HCT116 (cell line): ENCODE measurements around the gene HLA-DRA. TPM values are rescaled to one million over a fixed set of nuclear protein-coding genes. Genes with fewer than 3 reads are reported as not detected.

Experiments used
- ATAC-seq: fragments of 200-7000 bp; cut with Tn5 transposase; 2 replicates; pipeline ENCODE4 v1.9.1; 2020; ENCODE audit warnings: mild to moderate bottlenecking, moderate library complexity
- BruUV-seq: library from RNA; stranded (reverse); fragments of 400-500 nt; replicated peaks from 2 replicates; lab custom pipeline; 2021; lab: Mats Ljungman, UMichigan
- CTCF ChIA-PET: fragments of 300-600 bp; sonication (Branson Sonifier 250); formaldehyde crosslinking; loops from one replicate; lab custom pipeline; 2021; ENCODE audit warnings: antibody characterized with exemption; lab: Charles Lee
- POLR2A ChIA-PET: fragments of 300-600, 350-600 bp; sonication (Branson Sonifier 250); formaldehyde crosslinking; loops from one replicate; lab custom pipeline; 2021; ENCODE audit warnings: antibody characterized with exemption; lab: Charles Lee
- RAD21 ChIA-PET, 2 experiments: fragments of 300-600 bp; sonication (Branson Sonifier 250); formaldehyde crosslinking; loops; one replicate each; lab custom pipeline; 2023; ENCODE audit warnings: low total read pairs in 2 of 2; ENCODE audit not compliant: uncharacterized antibody in 2 of 2, unreplicated experiment in 2 of 2, low non-redundant PET in 1 of 2; lab: Charles Lee
- DNase-seq: peaks from one replicate; pipeline ENCODE4 v3.0.0-alpha.2; 2010; ENCODE audit warnings: low read depth, low spot score
- H2AFZ ChIP-seq: fragments of 200-600 bp; shearing (Covaris generic), sonication (generic); 2 replicates; pipeline ENCODE4 v1.6.1; 2017; ENCODE audit warnings: low read depth, mixed run types, mixed read lengths, antibody characterized with exemption, low read length; ENCODE audit not compliant: poor library complexity, severe bottlenecking
- H3K27ac ChIP-seq: 2 replicates; pipeline ENCODE4 v1.5.1; 2012; ENCODE audit warnings: low read depth, low read length
- H3K27me3 ChIP-seq: fragments of 200-600 bp; sonication (generic); 2 replicates; pipeline ENCODE4 v1.6.1; 2016; ENCODE audit warnings: mixed run types, low read length, mixed read lengths; ENCODE audit not compliant: insufficient read depth
- H3K36me3 ChIP-seq, 2 experiments: fragments of 200-500 bp in 1 of 2; fragments of 200-600 bp in 1 of 2; sonication (Bioruptor generic) in 1 of 2; sonication (generic) in 1 of 2; 2 replicates each; pipeline versions ENCODE4 v1.5.1 to v1.6.1; 2014 to 2016; ENCODE audit warnings: low read length in 2 of 2, inconsistent platforms in 1 of 2, mixed read lengths in 1 of 2, mixed run types in 1 of 2; ENCODE audit not compliant: insufficient read depth in 2 of 2, control insufficient read depth in 1 of 2
- H3K4me1 ChIP-seq, 2 experiments: fragments of 200-600 bp in 1 of 2; sonication (generic) in 1 of 2; 2 replicates each; pipeline versions ENCODE4 v1.5.1 to v1.6.1; 2012 to 2017; ENCODE audit warnings: low read length in 2 of 2, inconsistent platforms in 1 of 2, mild to moderate bottlenecking in 1 of 2, mixed read lengths in 1 of 2, mixed run types in 1 of 2, moderate library complexity in 1 of 2; ENCODE audit not compliant: insufficient read depth in 2 of 2, control insufficient read depth in 1 of 2
- H3K4me2 ChIP-seq: fragments of 200-600 bp; sonication (generic); 2 replicates; pipeline ENCODE4 v1.6.1; 2017; ENCODE audit warnings: mixed run types, low read length, mixed read lengths
- H3K4me3 ChIP-seq, 2 experiments: fragments of 200-600 bp in 1 of 2; sonication (generic) in 1 of 2; replicated peaks in 1 of 2; 2 replicates each; pipeline ENCODE4 v1.5.1; 2011 to 2016; ENCODE audit warnings: low read length in 2 of 2, control low read depth in 1 of 2, low read depth in 1 of 2, mild to moderate bottlenecking in 1 of 2, mixed read lengths in 1 of 2, mixed run types in 1 of 2
- H3K79me2 ChIP-seq: fragments of 200-600 bp; sonication (generic); 2 replicates; pipeline ENCODE4 v1.6.1; 2017; ENCODE audit warnings: mild to moderate bottlenecking, mixed run types, low read length, moderate library complexity, mixed read lengths; ENCODE audit not compliant: insufficient read depth
- H3K9ac ChIP-seq: fragments of 200-600 bp; sonication (generic); 2 replicates; pipeline ENCODE4 v1.6.1; 2016; ENCODE audit warnings: low read length, mixed read lengths
- H3K9me2 ChIP-seq: fragments of 200-600 bp; sonication (generic), shearing (Covaris generic); 2 replicates; pipeline ENCODE4 v1.6.1; 2017; ENCODE audit warnings: mixed run types, mild to moderate bottlenecking, moderate library complexity; ENCODE audit not compliant: insufficient read depth
- H3K9me3 ChIP-seq, 2 experiments: fragments of 200-500 bp in 1 of 2; fragments of 200-600 bp in 1 of 2; sonication (Bioruptor generic) in 1 of 2; sonication (generic) in 1 of 2; 2 replicates each; pipeline ENCODE4 v1.6.1; 2014 to 2017; ENCODE audit warnings: low read length in 2 of 2, mixed read lengths in 2 of 2, inconsistent platforms in 1 of 2, low read depth in 1 of 2, mild to moderate bottlenecking in 1 of 2, mixed run types in 1 of 2, moderate library complexity in 1 of 2; ENCODE audit not compliant: control insufficient read depth in 1 of 2, insufficient read depth in 1 of 2
- H4K20me1 ChIP-seq: fragments of 200-600 bp; sonication (generic), shearing (Covaris generic); 2 replicates; pipeline ENCODE4 v1.6.1; 2017; ENCODE audit warnings: mixed run types, mild to moderate bottlenecking, moderate library complexity; ENCODE audit not compliant: insufficient read depth
- CBX3 ChIP-seq: IDR thresholded peaks from 2 replicates; pipeline ENCODE4 v1.6.1; 2012; ENCODE audit warnings: low read depth
- CTCF ChIP-seq, 3 experiments: fragments of 200-600 bp in 1 of 3; sonication (generic) in 1 of 3; IDR thresholded peaks in 2 of 3; conservative IDR thresholded peaks in 1 of 3; 2 replicates each; pipeline ENCODE4 v1.5.1; 2012 to 2017; ENCODE audit warnings: low read depth in 2 of 3, low read length in 2 of 3, antibody characterized with exemption in 1 of 3, borderline replicate concordance in 1 of 3, control low read depth in 1 of 3, mild to moderate bottlenecking in 1 of 3, mixed read lengths in 1 of 3, mixed run types in 1 of 3, moderate library complexity in 1 of 3; ENCODE audit not compliant: insufficient read depth in 1 of 3
- EZH2 ChIP-seq: fragments of 200-600 bp; sonication (generic); IDR thresholded peaks from 2 replicates; pipeline ENCODE4 v1.6.1; 2017; ENCODE audit warnings: antibody characterized with exemption, mixed run types
- POLR2A ChIP-seq: IDR thresholded peaks from 2 replicates; pipeline ENCODE4 v1.7.0; 2011; ENCODE audit warnings: borderline replicate concordance; ENCODE audit not compliant: insufficient read depth, insufficient read length; ENCODE audit errors: extremely low read depth
- RAD21 ChIP-seq: IDR thresholded peaks from 2 replicates; pipeline ENCODE4 v1.6.1; 2012; ENCODE audit warnings: low read depth, mild to moderate bottlenecking
- SIN3A ChIP-seq: IDR thresholded peaks from 2 replicates; pipeline ENCODE4 v1.6.1; 2012; ENCODE audit warnings: low read depth
- YY1 ChIP-seq: IDR thresholded peaks from 2 replicates; pipeline ENCODE4 v1.6.1; 2011; ENCODE audit warnings: low read length, low read depth, moderate library complexity, mild to moderate bottlenecking; ENCODE audit not compliant: insufficient replicate concordance; ENCODE audit errors: extremely low read depth
- ZFX ChIP-seq: fragments of 450-650 bp; IDR thresholded peaks from 2 replicates; pipeline ENCODE4 v1.6.1; 2017
- intact Hi-C: fragments of 100-400 bp; cut with micrococcal nuclease; formaldehyde crosslinking; loops from 2 replicates; pipeline ENCODE4 v1.10.0; 2022
- total RNA-seq: library from RNA; stranded (reverse); gene quantifications from one replicate; pipeline ENCODE4 v1.2.1, GENCODE V29; 2021; ENCODE audit not compliant: unreplicated experiment

The HLA-DRA gene
- total RNA-seq, 1 experiment from 2014 or later, result 4.7 TPM

- no peak for TF ChIP-seq YY1
- no peak for TF ChIP-seq EZH2
- no peak for TF ChIP-seq RAD21
These were observed 48.2 kb upstream of the HLA-DRA start (continued) for GRCh38 chr6:32391505-32391904.

- BruUV-seq, result no TSS peak
- Histone ChIP-seq H3K9me2 (no peaks in the 10 kb centered on the region), H2AFZ (no peak overlapping the region), H4K20me1 (no peaks in the 10 kb centered on the region), H3K79me2 (no peaks in the 10 kb centered on the region), H3K27me3 (no peaks in the 10 kb centered on the region), H3K27ac (no peak overlapping the region), H3K4me3 (no peak overlapping the region), H3K9me3 (no peaks in the 10 kb centered on the region), H3K9ac (no peak overlapping the region), H3K4me1 (peaks cover 0 to 7% of the 10 kb centered on the region in 2 experiments; a peak in 2 of 4 replicates), H3K36me3 (no peaks in the 10 kb centered on the region), H3K4me2 (no peak overlapping the region)
- ChIA-PET POLR2A (no interaction called here), RAD21 (no interaction called here), CTCF (no interaction called here)
- intact Hi-C loops, result no loop called here
- no peak for DNase-seq
- no peak for ATAC-seq
- TF ChIP-seq SIN3A (no peak), YY1 (no peak), ZFX (no peak), POLR2A (no peak), CBX3 (no peak), RAD21 (peak; percentile 36; the same call in 1 of the 2 replicates), CTCF (IDR thresholded peaks at IDR 0.05 in 2 of 3, conservative IDR thresholded peaks at IDR 0.05 in 1 of 3; ENCODE audit: borderline replicate concordance in 1 of 3, insufficient read depth in 1 of 3, low read depth in 2 of 3, low read length in 2 of 3) (no peak)
These were observed 45.8 kb upstream of the HLA-DRA start for GRCh38 chr6:32393665-32394420.
